ENCODE results near the gene MAOA. TPM values are rescaled to one million over a fixed set of nuclear protein-coding genes. Genes with fewer than 3 reads are reported as not detected.

The MAOA gene
- total and polyA plus RNA-seq, 2 donors (not counting 1 experiment from before 2014, with no cell fraction given): 0.05 TPM; not detected in 1

DNA sequence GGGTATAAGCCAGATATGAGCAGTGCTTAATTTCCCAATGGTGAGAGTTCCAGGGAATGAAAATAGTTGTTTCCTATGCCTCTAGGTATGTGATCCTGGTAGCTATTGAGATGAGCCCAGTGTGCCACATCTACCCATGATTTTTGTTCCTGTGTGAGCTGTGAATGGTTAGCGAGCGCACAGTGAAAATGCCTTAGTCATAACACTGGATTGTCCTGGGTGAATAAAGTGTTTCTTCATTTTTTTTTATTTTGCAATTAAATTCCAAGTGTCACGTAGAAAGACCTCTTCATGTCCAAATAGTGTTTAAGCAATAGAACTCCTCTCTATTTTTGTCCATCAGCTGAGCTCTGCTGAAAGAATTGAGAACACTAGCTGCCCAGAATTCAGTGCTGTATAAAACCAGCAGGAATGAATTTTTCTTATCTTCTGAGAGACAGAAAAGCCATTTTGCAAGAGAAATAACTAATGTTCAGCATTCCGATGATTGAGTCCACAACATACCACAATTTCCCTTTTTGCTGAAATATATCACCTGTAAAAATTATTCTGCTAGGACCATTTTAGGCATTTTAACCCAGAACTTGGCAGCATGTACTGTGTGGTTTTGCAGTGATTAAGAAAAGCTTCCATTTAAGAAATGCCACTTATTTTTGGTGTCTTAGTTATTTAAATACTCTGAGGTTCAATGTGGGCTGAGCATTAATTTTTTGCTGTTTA, 5.6 kb downstream of the MAOA start:
- Histone ChIP-seq H2AFZ (ENCODE audit: insufficient read depth, low read depth, low read length, poor library complexity, severe bottlenecking) (no peak overlapping the region), H4K20me1 (ENCODE audit: control insufficient read depth, insufficient read depth, low read length, poor library complexity, severe bottlenecking) (no peaks in the 10 kb centered on the region), H3K27me3 (replicated peaks in 1 of 4; ENCODE audit: control extremely low read depth in 1 of 4, control insufficient read depth in 3 of 4, insufficient read depth in 4 of 4, low read length in 3 of 4) (no peaks in the 10 kb centered on the region), H3K79me2 (ENCODE audit: control insufficient read depth, insufficient read depth, low read length) (no peaks in the 10 kb centered on the region), H3K27ac (ENCODE audit: low read length in 2 of 2) (no peak overlapping the region), H3K9me3 (ENCODE audit: control extremely low read depth in 1 of 3, control insufficient read depth in 2 of 3, insufficient read depth in 1 of 3, low read length in 2 of 3) (no peaks in the 10 kb centered on the region), H3K4me1 (ENCODE audit: control insufficient read depth in 2 of 2, insufficient read depth in 2 of 2, low read length in 2 of 2) (no peaks in the 10 kb centered on the region), H3K4me3 (ENCODE audit: control extremely low read depth in 1 of 5, extremely low read depth in 1 of 5, insufficient read depth in 1 of 5, low read depth in 2 of 5, low read length in 4 of 5) (no peak overlapping the region), H3K9ac (ENCODE audit: low read length) (no peak overlapping the region), H3K36me3 (replicated peaks in 1 of 2; ENCODE audit: control extremely low read depth in 1 of 2, control insufficient read depth in 1 of 2, extremely low read depth in 1 of 2, insufficient read depth in 2 of 2, low read length in 1 of 2) (no peaks in the 10 kb centered on the region), H3K4me2 (replicated peaks; ENCODE audit: low read depth, low read length, poor library complexity, severe bottlenecking) (no peak overlapping the region)
- DNase-seq: no peak
- peaks cover 18% of the 10 kb centered on the region for H3K27me3 Mint-ChIP-seq
- no peak for ATAC-seq (ENCODE audit: low read depth)
- H3K9me3 Mint-ChIP-seq (ENCODE audit: insufficient read depth): no peaks in the 10 kb centered on the region
- intact Hi-C loops (cut with micrococcal nuclease): no loop called here
- ChIA-PET POLR2A (no interaction called here), CTCF (no interaction called here)
- no CpG with 5 or more reads among the region's 4 CpGs for WGBS (ENCODE audit: insufficient coverage)
- H3K4me3 Mint-ChIP-seq: no peak overlapping the region
- H3K27ac Mint-ChIP-seq: no peak overlapping the region
- TF ChIP-seq, protein P1, sequence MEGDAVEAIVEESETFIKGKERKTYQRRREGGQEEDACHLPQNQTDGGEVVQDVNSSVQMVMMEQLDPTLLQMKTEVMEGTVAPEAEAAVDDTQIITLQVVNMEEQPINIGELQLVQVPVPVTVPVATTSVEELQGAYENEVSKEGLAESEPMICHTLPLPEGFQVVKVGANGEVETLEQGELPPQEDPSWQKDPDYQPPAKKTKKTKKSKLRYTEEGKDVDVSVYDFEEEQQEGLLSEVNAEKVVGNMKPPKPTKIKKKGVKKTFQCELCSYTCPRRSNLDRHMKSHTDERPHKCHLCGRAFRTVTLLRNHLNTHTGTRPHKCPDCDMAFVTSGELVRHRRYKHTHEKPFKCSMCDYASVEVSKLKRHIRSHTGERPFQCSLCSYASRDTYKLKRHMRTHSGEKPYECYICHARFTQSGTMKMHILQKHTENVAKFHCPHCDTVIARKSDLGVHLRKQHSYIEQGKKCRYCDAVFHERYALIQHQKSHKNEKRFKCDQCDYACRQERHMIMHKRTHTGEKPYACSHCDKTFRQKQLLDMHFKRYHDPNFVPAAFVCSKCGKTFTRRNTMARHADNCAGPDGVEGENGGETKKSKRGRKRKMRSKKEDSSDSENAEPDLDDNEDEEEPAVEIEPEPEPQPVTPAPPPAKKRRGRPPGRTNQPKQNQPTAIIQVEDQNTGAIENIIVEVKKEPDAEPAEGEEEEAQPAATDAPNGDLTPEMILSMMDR (IDR thresholded peaks at IDR 0.05): no peak
- TF ChIP-seq EZH2 (IDR thresholded peaks at IDR 0.05; ENCODE audit: borderline replicate concordance, insufficient read depth, low read depth, low read length, poor library complexity, severe bottlenecking): no peak
- H3K4me1 Mint-ChIP-seq: no peaks in the 10 kb centered on the region

DNA sequence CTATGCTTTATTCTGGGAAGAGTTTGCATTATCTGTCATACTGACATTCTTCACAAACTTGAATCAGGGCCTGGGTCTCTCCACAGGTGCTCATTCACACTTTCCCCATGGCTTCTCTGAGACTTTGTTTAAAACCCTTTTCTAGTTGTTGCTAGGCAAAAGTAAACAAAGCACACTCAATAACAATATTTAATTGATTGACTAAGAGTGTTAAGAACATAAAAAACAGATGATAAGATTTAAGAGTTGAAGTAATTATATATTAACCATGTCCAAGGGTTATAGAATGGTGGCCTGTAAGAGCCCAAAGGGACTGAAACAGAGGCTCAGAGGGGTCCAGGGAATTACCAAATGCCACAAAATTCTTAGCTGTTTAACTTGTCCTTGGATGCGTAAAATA, 7.1 kb downstream of the MAOA start:
- intact Hi-C loops (cut with micrococcal nuclease): no loop called here
- POLR2A ChIA-PET: no interaction called here
- Histone ChIP-seq H3K4me3 (ENCODE audit: control extremely low read depth in 1 of 5, extremely low read depth in 1 of 5, insufficient read depth in 1 of 5, low read depth in 2 of 5, low read length in 4 of 5) (no peak overlapping the region), H3K4me1 (ENCODE audit: control insufficient read depth in 2 of 2, insufficient read depth in 2 of 2, low read length in 2 of 2) (no peaks in the 10 kb centered on the region), H3K36me3 (replicated peaks in 1 of 2; ENCODE audit: control extremely low read depth in 1 of 2, control insufficient read depth in 1 of 2, extremely low read depth in 1 of 2, insufficient read depth in 2 of 2, low read length in 1 of 2) (no peaks in the 10 kb centered on the region), H3K9ac (ENCODE audit: low read length) (no peak overlapping the region), H3K79me2 (ENCODE audit: control insufficient read depth, insufficient read depth, low read length) (no peaks in the 10 kb centered on the region), H3K4me2 (replicated peaks; ENCODE audit: low read depth, low read length, poor library complexity, severe bottlenecking) (no peak overlapping the region), H3K9me3 (ENCODE audit: control extremely low read depth in 1 of 3, control insufficient read depth in 2 of 3, insufficient read depth in 1 of 3, low read length in 2 of 3) (no peaks in the 10 kb centered on the region), H3K27ac (ENCODE audit: low read length in 2 of 2) (no peak overlapping the region), H2AFZ (ENCODE audit: insufficient read depth, low read depth, low read length, poor library complexity, severe bottlenecking) (no peak overlapping the region), H4K20me1 (ENCODE audit: control insufficient read depth, insufficient read depth, low read length, poor library complexity, severe bottlenecking) (no peaks in the 10 kb centered on the region), H3K27me3 (replicated peaks in 1 of 4; ENCODE audit: control extremely low read depth in 1 of 4, control insufficient read depth in 3 of 4, insufficient read depth in 4 of 4, low read length in 3 of 4) (no peaks in the 10 kb centered on the region)
- H3K4me1 Mint-ChIP-seq: no peaks in the 10 kb centered on the region
- no peak for DNase-seq
- H3K9me3 Mint-ChIP-seq (ENCODE audit: insufficient read depth): no peaks in the 10 kb centered on the region
- H3K27ac Mint-ChIP-seq: no peak overlapping the region
- CTCF ChIA-PET: no interaction called here
- no peak overlapping the region for H3K4me3 Mint-ChIP-seq
- H3K27me3 Mint-ChIP-seq: peaks cover 18% of the 10 kb centered on the region
- WGBS (ENCODE audit: insufficient coverage): no CpG with 5 or more reads among the region's 1 CpG
- no peak for ATAC-seq (ENCODE audit: low read depth)
- no peak for TF ChIP-seq EZH2 (IDR thresholded peaks at IDR 0.05; ENCODE audit: borderline replicate concordance, insufficient read depth, low read depth, low read length, poor library complexity, severe bottlenecking)
- TF ChIP-seq, protein P1 (IDR thresholded peaks at IDR 0.05): no peak
